LNCAP (cell line): Measurements from ENCODE around the gene NINJ1.

Experiments used
- TF ChIP-seq, protein P1 (sequence below): fragments of 450-650 bp; IDR thresholded peaks from 2 replicates; pipeline ENCODE4 v1.5.1; 2017; ENCODE audit warnings: mild to moderate bottlenecking

The NINJ1 gene

DNA sequence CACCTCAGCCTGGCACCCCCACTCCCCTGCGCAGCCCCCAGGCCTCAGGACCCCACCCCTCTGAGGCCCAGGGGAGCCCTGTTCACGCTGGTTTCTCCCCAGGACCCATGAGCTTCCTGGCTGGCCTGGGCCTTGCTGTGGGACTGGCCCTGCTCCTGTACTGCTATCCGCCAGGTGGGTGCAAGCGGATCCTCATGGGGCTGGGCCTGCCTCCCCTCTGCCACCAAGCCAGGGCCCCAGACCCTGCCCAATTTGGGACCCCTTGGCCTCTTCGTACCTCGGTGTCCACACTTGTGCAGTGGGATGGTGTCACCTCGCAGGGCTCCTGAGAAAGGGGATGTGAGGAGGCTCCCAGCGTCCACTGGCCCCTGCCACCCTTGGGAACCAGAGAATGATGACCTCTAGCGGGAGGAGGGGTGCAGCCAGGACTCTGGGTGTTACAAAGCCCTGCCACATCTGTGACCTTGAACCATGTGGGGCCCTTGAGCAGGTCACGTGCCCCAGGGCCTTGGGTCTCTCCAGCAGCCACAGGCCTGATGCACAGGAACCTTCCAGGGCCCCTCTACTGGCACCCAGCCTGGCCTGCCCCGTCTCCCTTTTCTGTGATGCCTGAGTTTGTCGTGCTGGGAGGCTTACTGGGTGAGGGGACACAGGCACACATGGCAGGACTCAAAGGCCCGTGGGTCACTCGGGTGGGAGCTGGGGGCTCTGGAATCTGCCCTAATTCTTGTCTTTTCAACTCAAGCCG, 21.8 kb downstream of the NINJ1 start:
- TF ChIP-seq, protein P1, sequence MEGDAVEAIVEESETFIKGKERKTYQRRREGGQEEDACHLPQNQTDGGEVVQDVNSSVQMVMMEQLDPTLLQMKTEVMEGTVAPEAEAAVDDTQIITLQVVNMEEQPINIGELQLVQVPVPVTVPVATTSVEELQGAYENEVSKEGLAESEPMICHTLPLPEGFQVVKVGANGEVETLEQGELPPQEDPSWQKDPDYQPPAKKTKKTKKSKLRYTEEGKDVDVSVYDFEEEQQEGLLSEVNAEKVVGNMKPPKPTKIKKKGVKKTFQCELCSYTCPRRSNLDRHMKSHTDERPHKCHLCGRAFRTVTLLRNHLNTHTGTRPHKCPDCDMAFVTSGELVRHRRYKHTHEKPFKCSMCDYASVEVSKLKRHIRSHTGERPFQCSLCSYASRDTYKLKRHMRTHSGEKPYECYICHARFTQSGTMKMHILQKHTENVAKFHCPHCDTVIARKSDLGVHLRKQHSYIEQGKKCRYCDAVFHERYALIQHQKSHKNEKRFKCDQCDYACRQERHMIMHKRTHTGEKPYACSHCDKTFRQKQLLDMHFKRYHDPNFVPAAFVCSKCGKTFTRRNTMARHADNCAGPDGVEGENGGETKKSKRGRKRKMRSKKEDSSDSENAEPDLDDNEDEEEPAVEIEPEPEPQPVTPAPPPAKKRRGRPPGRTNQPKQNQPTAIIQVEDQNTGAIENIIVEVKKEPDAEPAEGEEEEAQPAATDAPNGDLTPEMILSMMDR = no peak

DNA sequence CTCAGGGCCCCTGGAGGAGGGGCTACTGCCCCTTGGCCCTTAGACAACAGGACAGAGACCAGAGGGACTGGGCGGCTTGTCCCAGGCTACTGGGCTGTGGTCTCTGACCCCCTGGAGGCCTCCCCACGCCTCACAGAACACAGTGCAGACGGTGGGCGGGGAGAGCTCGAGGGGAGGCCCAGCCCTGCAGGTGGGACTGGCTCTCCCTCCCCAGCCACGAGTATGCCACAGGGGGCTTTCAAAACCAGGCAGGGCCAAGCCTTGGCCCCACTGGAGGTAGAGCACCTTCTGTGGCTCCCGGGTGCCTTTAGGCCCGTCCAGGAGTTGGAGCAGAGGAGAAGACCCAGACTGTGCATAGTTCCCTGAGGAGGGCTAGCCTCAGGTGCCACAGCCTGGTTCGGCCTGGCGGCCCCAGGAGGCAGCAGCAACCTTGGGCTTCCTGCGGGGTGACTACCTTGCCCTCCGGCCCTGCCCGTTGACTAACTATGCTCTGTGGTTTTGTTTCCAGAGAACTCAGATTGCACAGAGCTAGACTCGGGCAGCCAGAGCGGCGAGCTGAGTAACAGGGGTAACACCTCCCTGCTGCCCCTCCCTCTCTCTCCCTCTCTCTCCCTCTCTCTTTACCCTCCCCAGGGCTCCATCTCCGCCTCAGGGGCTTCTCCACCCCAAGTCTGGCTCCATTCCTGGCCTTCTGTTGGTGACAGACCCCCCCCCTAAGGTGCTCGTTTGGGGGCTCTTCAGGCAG, 22.5 kb downstream of the NINJ1 start:
- TF ChIP-seq, protein P1 = no peak

DNA sequence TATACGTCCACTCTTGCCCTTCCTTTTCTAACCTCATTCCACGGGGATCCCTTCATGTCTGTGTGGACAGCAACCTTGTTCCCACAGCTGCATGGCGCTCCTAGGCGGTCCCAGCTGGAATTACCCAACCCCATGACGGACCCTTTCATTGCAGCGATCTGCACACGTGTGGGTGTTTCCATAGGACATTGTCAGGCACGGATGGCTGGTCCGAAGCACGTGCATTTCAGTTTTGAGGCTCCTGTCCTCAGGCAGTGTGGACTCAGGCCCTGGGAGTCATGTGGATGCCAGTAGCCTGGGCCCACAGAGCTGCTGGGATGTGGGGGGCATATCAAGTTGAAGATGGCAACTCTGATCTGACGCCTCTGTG, 23.1 kb downstream of the NINJ1 start:
- TF ChIP-seq, protein P1 = no peak

DNA sequence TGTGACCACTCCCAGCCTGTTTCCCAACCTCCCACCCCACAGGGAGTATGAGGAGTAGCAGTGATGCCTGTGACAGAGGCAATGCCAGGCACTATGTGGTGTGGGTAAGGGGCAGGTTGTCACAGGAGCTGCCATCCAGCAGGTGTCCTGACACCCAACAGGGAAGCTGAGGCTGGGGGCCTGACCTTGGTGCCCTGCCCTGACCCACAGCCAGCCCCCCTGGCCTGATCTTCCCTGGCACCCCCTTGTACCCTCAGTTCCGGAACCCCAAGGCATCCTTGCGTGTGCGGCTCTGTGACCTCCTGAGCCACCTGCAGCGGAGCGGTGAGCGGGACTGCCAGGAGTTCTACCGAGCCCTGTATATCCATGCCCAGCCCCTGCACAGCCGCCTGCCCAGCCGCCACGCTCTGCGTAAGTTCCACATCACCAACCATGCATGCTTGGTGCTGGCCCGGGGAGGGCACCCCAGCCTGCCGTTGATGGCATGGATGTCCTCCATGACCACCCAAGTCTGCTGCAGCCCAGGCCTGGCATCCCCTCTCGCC, 23.7 kb downstream of the NINJ1 start:
- TF ChIP-seq, protein P1 = no peak

DNA sequence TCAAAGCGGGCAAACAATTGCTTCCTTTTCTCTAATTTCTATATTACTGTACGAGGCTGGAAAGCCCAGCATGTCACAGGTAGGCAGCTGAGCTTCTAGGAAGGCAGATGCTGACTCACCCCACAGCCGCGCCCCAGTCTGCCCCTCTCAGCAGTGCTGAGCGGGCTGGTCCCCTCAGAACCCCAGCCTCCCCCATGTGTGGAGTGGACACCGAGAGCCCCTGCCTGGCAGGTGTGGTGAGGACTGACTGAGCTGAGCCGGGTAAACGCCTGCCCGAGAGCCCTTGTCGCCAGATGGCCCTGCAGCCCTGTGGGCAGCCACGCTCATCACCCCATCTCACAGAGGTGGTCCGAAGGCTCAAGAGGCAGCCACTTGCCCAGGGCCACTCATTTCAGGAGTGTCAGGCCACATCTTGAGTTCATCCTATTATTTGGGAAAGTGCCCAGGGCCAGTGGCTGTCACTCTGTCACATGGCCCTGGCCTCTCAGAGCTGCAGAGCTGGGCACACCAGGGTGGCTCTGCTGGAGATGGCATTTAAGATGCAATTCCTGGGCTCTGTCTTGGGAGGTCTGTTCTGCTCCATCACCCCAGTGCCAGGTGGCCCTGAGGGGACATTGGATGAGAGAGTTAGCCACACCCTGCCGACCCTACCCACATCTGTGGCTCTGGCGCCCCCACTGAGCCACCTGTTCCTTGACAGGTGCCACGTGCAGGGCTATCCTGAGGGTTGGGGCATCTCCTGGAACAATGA, 25.6 kb downstream of the NINJ1 start:
- TF ChIP-seq, protein P1 = no peak

DNA sequence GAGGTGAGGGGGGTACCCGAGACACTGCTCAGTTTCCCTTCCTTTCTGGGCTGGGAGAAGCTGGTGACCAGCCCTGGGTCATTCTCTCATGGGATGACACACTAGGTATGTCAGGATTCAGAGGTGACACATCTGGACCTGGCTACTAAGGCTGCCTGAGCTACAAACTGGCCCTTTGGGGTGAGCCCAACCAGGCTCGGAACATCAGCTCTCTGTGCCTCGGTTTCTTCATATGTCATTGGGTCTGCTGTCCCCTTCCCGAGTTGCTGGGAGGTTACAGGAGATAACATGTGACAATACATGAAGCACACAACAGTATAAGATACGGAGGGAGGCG, 26.3 kb downstream of the NINJ1 start:
- TF ChIP-seq, protein P1 = no peak

DNA sequence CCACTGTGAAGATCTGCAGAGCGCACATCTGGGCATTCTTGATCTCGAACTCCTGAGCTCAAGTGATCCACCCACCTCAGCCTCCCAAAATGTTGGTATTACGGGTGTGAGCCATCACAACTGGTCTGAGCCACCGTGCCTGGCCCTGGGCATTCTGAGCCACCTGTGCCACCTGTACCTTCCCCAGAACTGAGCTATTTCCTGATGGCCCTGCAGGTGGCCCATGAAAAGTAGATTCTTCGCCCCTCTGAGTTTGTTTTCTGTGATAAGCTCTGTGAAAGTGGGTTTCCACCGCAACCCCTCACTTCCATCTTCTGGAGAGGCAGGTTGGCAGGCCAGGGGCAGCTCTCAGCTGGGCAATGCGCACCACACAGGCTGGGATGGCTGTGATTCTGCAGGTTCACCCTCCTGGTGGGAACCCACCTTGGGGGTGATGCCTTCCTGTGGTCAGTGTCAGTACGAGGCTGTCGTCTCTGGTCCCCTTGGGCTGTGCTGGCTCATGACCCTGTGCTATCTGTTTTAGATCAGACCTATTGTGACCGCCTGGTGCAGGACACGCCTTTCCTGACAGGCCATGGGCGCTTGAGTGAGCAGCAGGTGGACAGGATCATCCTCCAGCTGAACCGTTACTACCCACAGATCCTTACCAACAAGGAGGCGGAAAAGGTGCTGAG, 26.8 kb downstream of the NINJ1 start:
- TF ChIP-seq, protein P1 = no peak
